Measurements from ENCODE around the gene PLCG2.
"Not testable (repeated sequence)": the region's sequence is repeated elsewhere in the genome, so short reads cannot be mapped to it uniquely, and the experiment has no call there.

The PLCG2 gene

GRCh38 chr16:81921085-81921814, 142.2 kb downstream of the PLCG2 start:
- no peak for DNase-seq

- DNase-seq, result no peak
These were observed 142.9 kb downstream of the PLCG2 start for GRCh38 chr16:81921843-81922584.

- DNase-seq, result no peak
These were observed 144.2 kb downstream of the PLCG2 start for GRCh38 chr16:81923296-81923695.

- DNase-seq, result no peak
These were observed 145.9 kb downstream of the PLCG2 start for GRCh38 chr16:81925016-81925415.

GRCh38 chr16:81926036-81926435, 146.9 kb downstream of the PLCG2 start:
- DNase-seq, result no peak

GRCh38 chr16:81927561-81928185, 148.6 kb downstream of the PLCG2 start:
- DNase-seq, result no peak

GRCh38 chr16:81928271-81928918, 149.3 kb downstream of the PLCG2 start:
- DNase-seq, result no peak

GRCh38 chr16:81928975-81929374, 149.9 kb downstream of the PLCG2 start:
- DNase-seq, result no peak

GRCh38 chr16:81929841-81930240, 150.8 kb downstream of the PLCG2 start:
- no peak for DNase-seq

- no peak for DNase-seq
These were observed 152.8 kb downstream of the PLCG2 start for GRCh38 chr16:81931927-81932326.

GRCh38 chr16:81932668-81933067, 153.6 kb downstream of the PLCG2 start:
- DNase-seq, result no peak

- DNase-seq, result no peak
These were observed 154.3 kb downstream of the PLCG2 start for GRCh38 chr16:81933361-81933760.

GRCh38 chr16:81934711-81935110, 155.6 kb downstream of the PLCG2 start:
- not testable (repeated sequence) for DNase-seq

- no peak for DNase-seq
These were observed 157.3 kb downstream of the PLCG2 start for GRCh38 chr16:81936209-81937000.

GRCh38 chr16:81937305-81938038, 158.4 kb downstream of the PLCG2 start:
- no peak for DNase-seq

GRCh38 chr16:81938326-81939163, 159.5 kb downstream of the PLCG2 start:
- no peak for DNase-seq

GRCh38 chr16:81939164-81940056, 160.3 kb downstream of the PLCG2 start:
- no peak for DNase-seq

GRCh38 chr16:81940781-81941560, 161.9 kb downstream of the PLCG2 start:
- no peak for DNase-seq

- DNase-seq, result no peak
These were observed 163.0 kb downstream of the PLCG2 start for GRCh38 chr16:81942007-81942601.
